ENCODE data around the gene PATJ. TPM values are rescaled to one million over a fixed set of nuclear protein-coding genes. Genes with fewer than 3 reads are reported as not detected.
"Not testable (repeated sequence)": the region's sequence is repeated elsewhere in the genome, so short reads cannot be mapped to it uniquely, and the experiment has no call there.

The PATJ gene
- total RNA-seq, 2 donors from 2014 or later = 42.7 to 67.5 TPM

DNA sequence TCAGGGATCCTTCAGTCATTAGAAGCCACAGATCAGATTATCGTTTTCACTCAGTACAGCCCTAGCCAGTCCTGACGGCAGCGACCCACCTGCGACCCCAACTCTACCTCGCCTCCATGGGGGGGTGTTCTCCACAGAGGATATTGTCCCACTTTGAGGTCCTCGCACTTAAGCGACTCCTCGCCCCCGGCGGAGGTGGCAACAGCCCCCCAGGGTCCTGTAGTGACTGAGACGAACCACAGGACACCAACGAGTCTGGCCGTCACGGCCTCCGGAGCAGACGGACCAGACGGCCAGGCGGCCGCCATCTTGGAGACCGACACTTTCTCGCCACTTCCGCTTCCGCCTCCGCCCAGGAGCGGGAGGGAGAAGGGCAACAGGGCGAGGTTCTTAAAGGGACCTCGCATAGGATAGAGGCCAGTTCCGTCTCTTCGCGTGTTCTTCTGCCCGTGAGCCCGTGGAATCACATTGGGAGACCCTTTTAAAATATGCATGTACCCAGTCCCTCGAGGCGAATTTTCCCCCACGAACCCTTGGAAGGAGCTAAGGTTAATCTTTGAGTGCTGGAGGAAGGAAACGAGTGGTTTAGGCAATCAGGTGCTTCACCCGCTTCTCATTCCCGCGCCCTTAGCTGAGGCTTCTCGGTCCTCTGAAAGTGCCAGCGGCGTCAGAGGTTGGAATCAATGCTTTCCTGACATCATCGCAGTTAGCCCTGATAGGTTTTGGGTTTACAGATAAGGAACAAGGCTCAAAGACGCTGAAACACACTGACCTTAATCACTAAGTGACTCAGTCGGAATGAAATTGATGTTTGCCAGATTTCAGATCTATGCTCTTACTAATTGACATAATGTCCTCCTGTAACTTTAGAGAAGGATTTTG is 17.2 kb upstream of the PATJ start, which contains the start of gene TM2D1:
Gene TM2D1 (minus strand): TSS at position 329 of the 882 bp plus-strand sequence. CDS start 21 bp downstream, at position 308.
- peak within 1 kb of the TSS; percentile 84 to 92 for H3K4me3 ChIP-seq
- H3K9me3 ChIP-seq = no peaks in the 10 kb centered on the region
- peak; percentile 85 for DNase-seq (ENCODE audit: low spot score)
- under 1% methylated on average over 45 of the region's 45 CpGs for WGBS
- H3K27me3 ChIP-seq (replicated peaks; ENCODE audit: insufficient read depth) = no peaks in the 10 kb centered on the region
- no peaks in the 10 kb centered on the region for H3K4me1 ChIP-seq (replicated peaks)
- intact Hi-C loops (cut with DNase I) = loop anchor here (2.0 to 10.0 kb wide), 2 partner anchors 18 to 680 kb away; partner anchors contain the start of gene PATJ
- TF ChIP-seq, protein P1, sequence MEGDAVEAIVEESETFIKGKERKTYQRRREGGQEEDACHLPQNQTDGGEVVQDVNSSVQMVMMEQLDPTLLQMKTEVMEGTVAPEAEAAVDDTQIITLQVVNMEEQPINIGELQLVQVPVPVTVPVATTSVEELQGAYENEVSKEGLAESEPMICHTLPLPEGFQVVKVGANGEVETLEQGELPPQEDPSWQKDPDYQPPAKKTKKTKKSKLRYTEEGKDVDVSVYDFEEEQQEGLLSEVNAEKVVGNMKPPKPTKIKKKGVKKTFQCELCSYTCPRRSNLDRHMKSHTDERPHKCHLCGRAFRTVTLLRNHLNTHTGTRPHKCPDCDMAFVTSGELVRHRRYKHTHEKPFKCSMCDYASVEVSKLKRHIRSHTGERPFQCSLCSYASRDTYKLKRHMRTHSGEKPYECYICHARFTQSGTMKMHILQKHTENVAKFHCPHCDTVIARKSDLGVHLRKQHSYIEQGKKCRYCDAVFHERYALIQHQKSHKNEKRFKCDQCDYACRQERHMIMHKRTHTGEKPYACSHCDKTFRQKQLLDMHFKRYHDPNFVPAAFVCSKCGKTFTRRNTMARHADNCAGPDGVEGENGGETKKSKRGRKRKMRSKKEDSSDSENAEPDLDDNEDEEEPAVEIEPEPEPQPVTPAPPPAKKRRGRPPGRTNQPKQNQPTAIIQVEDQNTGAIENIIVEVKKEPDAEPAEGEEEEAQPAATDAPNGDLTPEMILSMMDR (IDR thresholded peaks at IDR 0.05) = peak in 1 of 4 experiments; percentile 13
- peak; percentile 97 for TF ChIP-seq POLR2AphosphoS5 (IDR thresholded peaks at IDR 0.05)
- TF ChIP-seq POLR2A (IDR thresholded peaks at IDR 0.05) = peak; percentile 78
- no peaks in the 10 kb centered on the region for H3K36me3 ChIP-seq
- H3K27ac ChIP-seq = peak within 1 kb of the TSS; percentile 88 to 91

DNA sequence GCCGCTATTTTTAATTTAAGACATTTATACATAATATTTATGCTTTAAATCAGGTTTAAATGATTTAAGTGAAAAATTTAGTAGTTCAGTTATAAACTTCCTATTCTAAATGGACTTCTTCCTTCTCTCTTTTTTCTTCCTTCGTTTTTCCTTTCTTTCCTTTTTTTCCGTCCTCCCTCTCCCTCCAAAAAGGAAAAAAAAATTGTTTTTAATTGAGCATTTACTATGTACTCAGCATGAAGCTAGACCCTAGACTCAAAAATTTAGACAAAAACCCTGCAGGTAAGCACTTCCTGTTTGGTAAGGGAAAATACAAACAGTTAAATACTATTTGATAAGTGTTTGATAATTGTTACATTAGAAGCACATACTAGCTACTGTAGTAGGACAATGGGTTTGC is 14.7 kb upstream of the PATJ start:
- 84% methylated on average over 3 of the region's 3 CpGs for WGBS
- H3K27ac ChIP-seq = no peak overlapping the region
- no peak overlapping the region for H3K4me3 ChIP-seq
- no peaks in the 10 kb centered on the region for H3K36me3 ChIP-seq
- no peak for DNase-seq (ENCODE audit: low spot score)
- no peaks in the 10 kb centered on the region for H3K9me3 ChIP-seq
- TF ChIP-seq POLR2A (IDR thresholded peaks at IDR 0.05) = no peak
- TF ChIP-seq, protein P1 (IDR thresholded peaks at IDR 0.05) = no peak
- no peak for TF ChIP-seq POLR2AphosphoS5 (IDR thresholded peaks at IDR 0.05)
- no peaks in the 10 kb centered on the region for H3K27me3 ChIP-seq (replicated peaks; ENCODE audit: insufficient read depth)
- intact Hi-C loops (cut with DNase I) = loop anchor here (10.0 kb wide), 1 partner anchor 683 kb away; no protein-coding TSS in a partner anchor
- H3K4me1 ChIP-seq (replicated peaks) = no peaks in the 10 kb centered on the region

DNA sequence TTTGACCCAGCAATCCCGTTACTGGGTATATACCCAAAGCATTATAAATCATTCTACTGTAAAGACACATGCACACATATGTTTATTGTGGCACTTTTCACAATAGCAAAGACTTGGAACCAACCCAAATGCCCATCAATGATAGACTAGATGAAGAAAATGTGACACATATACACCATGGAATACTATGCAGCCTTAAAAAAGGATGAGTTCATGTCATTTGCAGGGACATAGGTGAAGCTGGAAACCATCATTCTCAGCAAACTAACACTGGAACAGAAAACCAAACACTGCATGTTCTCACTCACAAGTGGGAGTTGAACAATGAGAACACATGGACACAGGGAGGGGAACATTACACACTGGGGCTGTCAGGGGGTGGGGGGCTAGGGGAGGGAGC is 11.6 kb upstream of the PATJ start:
- 43% methylated on average over 1 of the region's 1 CpG for WGBS
- H3K36me3 ChIP-seq; H3K4me3 ChIP-seq; H3K4me1 ChIP-seq (replicated peaks); intact Hi-C loops (cut with DNase I); H3K9me3 ChIP-seq; H3K27ac ChIP-seq; H3K27me3 ChIP-seq (replicated peaks; ENCODE audit: insufficient read depth); DNase-seq (ENCODE audit: low spot score): not testable (repeated sequence)

DNA sequence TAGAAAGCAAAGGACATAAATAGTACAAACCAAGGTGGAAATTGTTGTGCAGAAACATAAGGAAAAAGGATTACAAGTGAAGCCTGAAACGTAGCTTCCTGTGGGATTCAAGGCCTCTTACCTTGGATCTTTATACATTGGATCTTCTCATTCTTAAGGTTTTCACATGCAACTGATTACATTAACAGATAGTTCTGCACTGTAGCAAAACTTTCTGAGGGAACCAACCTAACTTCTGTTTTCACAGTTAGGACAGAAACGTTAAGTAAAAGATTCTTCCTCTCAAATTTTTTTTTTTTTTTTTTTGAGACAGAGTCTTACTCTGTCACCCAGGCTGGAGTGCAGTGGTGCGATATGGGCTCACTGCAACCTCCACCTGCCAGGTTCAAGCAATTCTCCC is 9.6 kb upstream of the PATJ start:
- 63% methylated on average over 3 of the region's 3 CpGs for WGBS
- H3K27ac ChIP-seq = no peak overlapping the region
- H3K4me3 ChIP-seq = no peak overlapping the region
- no peaks in the 10 kb centered on the region for H3K9me3 ChIP-seq
- DNase-seq (ENCODE audit: low spot score) = no peak
- intact Hi-C loops (cut with DNase I) = no loop called here
- no peak for TF ChIP-seq POLR2A (IDR thresholded peaks at IDR 0.05)
- TF ChIP-seq, protein P1 (IDR thresholded peaks at IDR 0.05) = no peak
- no peak for TF ChIP-seq POLR2AphosphoS5 (IDR thresholded peaks at IDR 0.05)
- no peaks in the 10 kb centered on the region for H3K36me3 ChIP-seq
- no peaks in the 10 kb centered on the region for H3K27me3 ChIP-seq (replicated peaks; ENCODE audit: insufficient read depth)
- no peaks in the 10 kb centered on the region for H3K4me1 ChIP-seq (replicated peaks)

DNA sequence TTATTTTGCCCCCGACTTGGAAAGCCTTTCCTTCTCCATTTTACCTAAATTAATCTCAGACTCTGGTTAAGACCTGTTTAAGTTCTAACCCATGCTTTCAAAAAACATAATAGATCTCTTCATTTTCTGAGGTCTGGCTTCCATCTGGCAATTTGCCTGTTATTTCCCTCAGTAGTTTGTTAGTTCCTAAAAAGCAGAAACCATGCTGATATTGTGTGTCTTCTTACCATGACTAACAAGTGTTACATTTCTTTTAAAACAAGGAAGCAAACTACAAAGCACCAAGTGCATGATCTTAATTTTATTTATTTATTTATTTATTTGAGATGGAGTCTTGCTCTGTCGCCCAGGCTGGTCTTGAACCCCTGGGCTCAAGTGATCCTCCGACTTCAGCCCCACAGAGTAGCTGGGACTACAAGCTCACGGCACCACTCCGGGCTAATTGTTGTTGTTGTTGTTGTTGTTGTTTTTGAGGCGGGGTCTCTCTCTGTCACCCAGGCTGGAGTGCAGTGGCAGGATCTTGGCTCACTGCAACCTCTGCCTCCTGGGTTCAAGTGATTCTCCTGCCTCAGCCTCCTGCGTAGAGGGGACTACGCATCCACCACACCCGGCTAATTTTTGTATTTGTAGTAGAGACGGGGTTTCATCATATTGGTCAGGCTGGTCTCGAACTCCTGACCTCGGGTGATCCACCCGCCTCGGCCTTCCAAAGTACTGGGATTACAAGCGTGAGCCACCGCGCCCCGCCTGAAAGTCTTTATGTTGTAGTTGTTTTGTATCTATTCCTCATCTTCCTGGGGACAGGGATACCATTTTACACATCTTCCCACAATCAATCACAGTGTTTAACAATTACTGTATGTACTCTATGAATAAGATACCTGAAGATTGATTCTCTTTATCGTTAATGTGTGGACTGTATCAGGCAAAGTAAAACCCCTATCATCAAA is 1.3 kb upstream of the PATJ start:
- no peaks in the 10 kb centered on the region for H3K27me3 ChIP-seq (replicated peaks; ENCODE audit: insufficient read depth)
- intact Hi-C loops (cut with DNase I) = loop anchor here (5.0 kb wide), 1 partner anchor 101 kb away; no protein-coding TSS in a partner anchor
- WGBS = 88% methylated on average over 19 of the region's 19 CpGs
- no peak for DNase-seq (ENCODE audit: low spot score)
- peak overlapping the region; percentile 82 to 96 for H3K4me3 ChIP-seq
- H3K27ac ChIP-seq = peak overlapping the region; percentile 97
- TF ChIP-seq POLR2AphosphoS5 (IDR thresholded peaks at IDR 0.05) = no peak
- TF ChIP-seq POLR2A (IDR thresholded peaks at IDR 0.05) = no peak
- TF ChIP-seq, protein P1 (IDR thresholded peaks at IDR 0.05) = no peak
- H3K36me3 ChIP-seq = no peaks in the 10 kb centered on the region
- no peaks in the 10 kb centered on the region for H3K4me1 ChIP-seq (replicated peaks)
- H3K9me3 ChIP-seq = no peaks in the 10 kb centered on the region
